ENCODE measurements around the gene CES4A.
"Not testable (repeated sequence)": the region's sequence is repeated elsewhere in the genome, so short reads cannot be mapped to it uniquely, and the experiment has no call there.

The CES4A gene

GRCh38 chr16:66977341-66978113 lies 10.9 kb upstream of the CES4A start:
- Histone ChIP-seq H3K27me3 (ENCODE audit: insufficient read depth, insufficient read length) (no peaks in the 10 kb centered on the region), H3K4me1 (ENCODE audit: insufficient read depth, insufficient read length) (peaks cover 16% of the 10 kb centered on the region), H3K4me3 (ENCODE audit: insufficient read length, low read depth) (no peak overlapping the region), H3K36me3 (ENCODE audit: insufficient read depth, insufficient read length, low read length) (no peaks in the 10 kb centered on the region), H3K9me3 (ENCODE audit: insufficient read depth, low read length) (peaks cover 9% of the 10 kb centered on the region; the same call in 1 of the 2 replicates), H3K9ac (ENCODE audit: insufficient read length, low read depth) (peak overlapping the region; percentile 27)
- TF ChIP-seq ZNF274 (IDR thresholded peaks at IDR 0.05; ENCODE audit: low read depth, low read length) (no peak), SUZ12 (IDR thresholded peaks at IDR 0.05; ENCODE audit: extremely low read depth, insufficient read depth, insufficient read length) (no peak), YY1 (IDR thresholded peaks at IDR 0.05; ENCODE audit: insufficient read depth, insufficient read length) (no peak)
- DNase-seq (ENCODE audit: low read depth, low spot score), result peak; percentile 76

- no peaks in the 10 kb centered on the region for H3K36me3 ChIP-seq (ENCODE audit: insufficient read depth, insufficient read length, low read length)
- peaks cover 6% of the 10 kb centered on the region for H3K4me1 ChIP-seq (ENCODE audit: insufficient read depth, insufficient read length)
- no peak overlapping the region for H3K4me3 ChIP-seq (ENCODE audit: insufficient read length, low read depth)
- TF ChIP-seq SUZ12 (IDR thresholded peaks at IDR 0.05; ENCODE audit: extremely low read depth, insufficient read depth, insufficient read length), result no peak
- TF ChIP-seq ZNF274 (IDR thresholded peaks at IDR 0.05; ENCODE audit: low read depth, low read length), result no peak
- no peak overlapping the region for H3K9ac ChIP-seq (ENCODE audit: insufficient read length, low read depth)
- H3K9me3 ChIP-seq (ENCODE audit: insufficient read depth, low read length), result peaks cover 1% of the 10 kb centered on the region; the same call in 1 of the 2 replicates
- no peak for DNase-seq (ENCODE audit: low read depth, low spot score)
- no peaks in the 10 kb centered on the region for H3K27me3 ChIP-seq (ENCODE audit: insufficient read depth, insufficient read length)
Observed at GRCh38 chr16:66979011-66979717, 9.2 kb upstream of the CES4A start.

- no peak for DNase-seq (ENCODE audit: low read depth, low spot score)
- Histone ChIP-seq H3K9ac (ENCODE audit: insufficient read length, low read depth) (no peak overlapping the region), H3K9me3 (ENCODE audit: insufficient read depth, low read length) (no peaks in the 10 kb centered on the region), H3K4me1 (ENCODE audit: insufficient read depth, insufficient read length) (no peaks in the 10 kb centered on the region), H3K27me3 (ENCODE audit: insufficient read depth, insufficient read length) (no peaks in the 10 kb centered on the region), H3K4me3 (ENCODE audit: insufficient read length, low read depth) (no peak overlapping the region), H3K36me3 (ENCODE audit: insufficient read depth, insufficient read length, low read length) (no peaks in the 10 kb centered on the region)
- TF ChIP-seq SUZ12 (IDR thresholded peaks at IDR 0.05; ENCODE audit: extremely low read depth, insufficient read depth, insufficient read length) (no peak), YY1 (IDR thresholded peaks at IDR 0.05; ENCODE audit: insufficient read depth, insufficient read length) (no peak), ZNF274 (IDR thresholded peaks at IDR 0.05; ENCODE audit: low read depth, low read length) (no peak)
Observed at GRCh38 chr16:66983033-66983432, 5.4 kb upstream of the CES4A start.

GRCh38 chr16:66984892-66985311 lies 3.5 kb upstream of the CES4A start:
- Histone ChIP-seq H3K4me3 (ENCODE audit: insufficient read length, low read depth) (no peak overlapping the region), H3K36me3 (ENCODE audit: insufficient read depth, insufficient read length, low read length) (no peaks in the 10 kb centered on the region), H3K27me3 (ENCODE audit: insufficient read depth, insufficient read length) (no peaks in the 10 kb centered on the region), H3K9ac (ENCODE audit: insufficient read length, low read depth) (no peak overlapping the region), H3K9me3 (ENCODE audit: insufficient read depth, low read length) (no peaks in the 10 kb centered on the region), H3K4me1 (ENCODE audit: insufficient read depth, insufficient read length) (no peaks in the 10 kb centered on the region)
- TF ChIP-seq YY1 (IDR thresholded peaks at IDR 0.05; ENCODE audit: insufficient read depth, insufficient read length), result no peak
- no peak for TF ChIP-seq SUZ12 (IDR thresholded peaks at IDR 0.05; ENCODE audit: extremely low read depth, insufficient read depth, insufficient read length)
- TF ChIP-seq ZNF274 (IDR thresholded peaks at IDR 0.05; ENCODE audit: low read depth, low read length), result no peak
- DNase-seq (ENCODE audit: low read depth, low spot score), result no peak

- H3K27me3 ChIP-seq (ENCODE audit: insufficient read depth, insufficient read length), result no peaks in the 10 kb centered on the region
- DNase-seq (ENCODE audit: low read depth, low spot score), result no peak
- H3K36me3 ChIP-seq (ENCODE audit: insufficient read depth, insufficient read length, low read length), result no peaks in the 10 kb centered on the region
- no peaks in the 10 kb centered on the region for H3K9me3 ChIP-seq (ENCODE audit: insufficient read depth, low read length)
- TF ChIP-seq YY1 (IDR thresholded peaks at IDR 0.05; ENCODE audit: insufficient read depth, insufficient read length) (no peak), SUZ12 (IDR thresholded peaks at IDR 0.05; ENCODE audit: extremely low read depth, insufficient read depth, insufficient read length) (no peak), ZNF274 (IDR thresholded peaks at IDR 0.05; ENCODE audit: low read depth, low read length) (no peak)
- H3K9ac ChIP-seq (ENCODE audit: insufficient read length, low read depth), result no peak overlapping the region
- H3K4me1 ChIP-seq (ENCODE audit: insufficient read depth, insufficient read length), result no peaks in the 10 kb centered on the region
- no peak overlapping the region for H3K4me3 ChIP-seq (ENCODE audit: insufficient read length, low read depth)
Observed at GRCh38 chr16:66986559-66986958, 1.8 kb upstream of the CES4A start.

GRCh38 chr16:66991545-66992077 lies 3.2 kb downstream of the CES4A start:
- no peak overlapping the region for H3K9ac ChIP-seq (ENCODE audit: insufficient read length, low read depth)
- H3K36me3 ChIP-seq (ENCODE audit: insufficient read depth, insufficient read length, low read length), result no peaks in the 10 kb centered on the region
- DNase-seq (ENCODE audit: low read depth, low spot score), result no peak
- H3K4me1 ChIP-seq (ENCODE audit: insufficient read depth, insufficient read length), result no peaks in the 10 kb centered on the region
- no peaks in the 10 kb centered on the region for H3K27me3 ChIP-seq (ENCODE audit: insufficient read depth, insufficient read length)
- no peaks in the 10 kb centered on the region for H3K9me3 ChIP-seq (ENCODE audit: insufficient read depth, low read length)
- no peak overlapping the region for H3K4me3 ChIP-seq (ENCODE audit: insufficient read length, low read depth)
- TF ChIP-seq ZNF274 (IDR thresholded peaks at IDR 0.05; ENCODE audit: low read depth, low read length) (no peak), YY1 (IDR thresholded peaks at IDR 0.05; ENCODE audit: insufficient read depth, insufficient read length) (no peak), SUZ12 (IDR thresholded peaks at IDR 0.05; ENCODE audit: extremely low read depth, insufficient read depth, insufficient read length) (no peak)

GRCh38 chr16:66993558-66993957 lies 5.2 kb downstream of the CES4A start:
- not testable (repeated sequence) for H3K4me3 ChIP-seq (ENCODE audit: insufficient read length, low read depth); H3K36me3 ChIP-seq (ENCODE audit: insufficient read depth, insufficient read length, low read length); H3K4me1 ChIP-seq (ENCODE audit: insufficient read depth, insufficient read length); H3K9ac ChIP-seq (ENCODE audit: insufficient read length, low read depth); DNase-seq (ENCODE audit: low read depth, low spot score); H3K27me3 ChIP-seq (ENCODE audit: insufficient read depth, insufficient read length); H3K9me3 ChIP-seq (ENCODE audit: insufficient read depth, low read length)
